GM18951 (cell line): Measurements from ENCODE around the gene KIF7.

Experiments used
- POLR2A ChIP-seq: IDR thresholded peaks from 4 replicates; pipeline ENCODE4 v1.6.1; 2011; ENCODE audit warnings: mild to moderate bottlenecking; ENCODE audit not compliant: insufficient read length, insufficient read depth; ENCODE audit errors: extremely low read depth
- in situ Hi-C: fragments of 300-500 bp; cut with MboI; formaldehyde crosslinking; loops from one replicate; pipeline ENCODE4 v1.12.0; 2022; ENCODE audit warnings: low sequenced_read_pairs, mixed read lengths, inconsistent platforms; ENCODE audit not compliant: unreplicated experiment

Gene KIF7

GRCh38 chr15:89630974-89631901 is 24.0 kb downstream of the KIF7 start:
- TF ChIP-seq POLR2A, result no peak
- in situ Hi-C loops, result no loop called here

DNA sequence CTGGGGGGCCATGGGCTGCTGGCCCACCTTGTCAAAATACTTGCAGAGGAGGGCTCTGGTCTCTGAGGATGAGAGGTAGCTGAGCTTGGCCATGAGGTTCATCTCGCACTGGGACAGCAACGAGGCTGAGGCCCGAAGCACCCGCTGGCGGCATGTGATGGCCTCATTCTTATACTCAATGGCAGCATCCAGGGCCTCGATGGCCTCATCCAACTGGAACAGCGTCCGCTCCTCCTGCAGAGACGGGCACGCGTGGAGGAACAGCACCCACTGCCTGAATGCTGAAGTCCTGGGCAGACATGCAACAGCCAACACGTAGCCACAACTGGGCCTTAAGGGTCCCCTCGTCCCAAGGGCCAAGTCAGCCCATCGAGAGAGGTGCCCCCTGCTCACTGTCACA is 25.0 kb downstream of the KIF7 start:
- in situ Hi-C loops, result no loop called here
- no peak for TF ChIP-seq POLR2A

GRCh38 chr15:89629829-89630228 is 25.4 kb downstream of the KIF7 start:
- TF ChIP-seq POLR2A, result no peak
- in situ Hi-C loops, result no loop called here

- in situ Hi-C loops, result no loop called here
- TF ChIP-seq POLR2A, result no peak
Observed at GRCh38 chr15:89628806-89629715, 26.2 kb downstream of the KIF7 start.

DNA sequence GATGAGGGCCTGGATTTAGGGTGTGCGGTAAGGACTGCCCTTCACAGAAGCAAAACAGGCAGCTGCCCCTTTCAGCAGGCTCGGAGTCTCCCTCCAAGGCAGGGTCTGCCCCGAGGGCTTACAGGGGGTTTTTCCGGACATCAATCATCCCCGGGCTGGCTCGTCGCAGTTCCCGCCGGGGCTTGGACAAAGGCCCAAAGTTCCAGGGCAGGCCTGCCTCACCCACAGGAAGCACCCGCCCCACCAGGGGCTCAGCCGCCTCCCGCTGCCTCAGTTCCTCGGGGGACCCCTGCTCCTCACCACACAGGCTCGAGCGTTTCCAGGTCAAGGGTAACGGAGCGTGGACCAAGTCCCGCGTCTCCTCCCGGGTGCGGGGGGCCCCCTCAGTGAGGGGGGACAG is 27.0 kb downstream of the KIF7 start:
- no peak for TF ChIP-seq POLR2A
- in situ Hi-C loops, result no loop called here

DNA sequence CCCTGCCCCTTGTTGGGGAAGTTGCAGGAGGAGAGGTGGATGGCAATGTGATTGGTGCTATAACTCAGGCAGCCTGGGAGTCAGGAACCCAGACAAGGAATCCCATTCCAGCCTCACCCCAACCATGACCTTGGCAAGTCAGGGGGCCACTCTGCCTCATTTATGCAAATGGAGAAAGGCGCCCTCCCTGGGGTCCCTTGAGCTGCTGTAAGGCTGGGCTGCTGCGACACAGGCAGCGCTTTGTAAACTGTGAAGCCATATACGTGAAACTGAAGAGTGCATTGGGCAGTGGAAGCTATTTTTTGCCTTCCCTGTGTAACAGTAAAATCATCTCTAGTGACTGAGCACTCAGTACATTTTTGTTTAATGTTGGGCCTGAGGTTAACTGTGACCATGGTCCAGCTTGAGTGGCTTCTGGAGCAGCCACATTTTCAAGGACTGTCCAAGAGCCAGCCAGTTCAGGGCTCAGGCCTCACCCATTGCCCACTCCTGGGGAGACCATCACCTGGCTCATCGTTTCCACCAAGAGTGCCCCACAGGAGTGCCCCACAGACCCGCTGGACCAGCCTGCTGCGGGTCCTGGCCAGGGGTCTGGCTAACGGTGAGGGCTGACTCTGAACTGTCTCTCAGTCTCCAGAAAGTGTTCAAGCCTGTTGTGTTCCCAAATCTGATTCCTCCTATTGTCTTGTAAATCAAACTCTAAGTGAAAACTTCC is 27.9 kb downstream of the KIF7 start:
- no peak for TF ChIP-seq POLR2A
- in situ Hi-C loops, result no loop called here

GRCh38 chr15:89625716-89626115 is 29.6 kb downstream of the KIF7 start:
- in situ Hi-C loops, result no loop called here
- TF ChIP-seq POLR2A, result no peak

- in situ Hi-C loops, result no loop called here
Observed at GRCh38 chr15:89623165-89623564, 32.1 kb downstream of the KIF7 start.

DNA sequence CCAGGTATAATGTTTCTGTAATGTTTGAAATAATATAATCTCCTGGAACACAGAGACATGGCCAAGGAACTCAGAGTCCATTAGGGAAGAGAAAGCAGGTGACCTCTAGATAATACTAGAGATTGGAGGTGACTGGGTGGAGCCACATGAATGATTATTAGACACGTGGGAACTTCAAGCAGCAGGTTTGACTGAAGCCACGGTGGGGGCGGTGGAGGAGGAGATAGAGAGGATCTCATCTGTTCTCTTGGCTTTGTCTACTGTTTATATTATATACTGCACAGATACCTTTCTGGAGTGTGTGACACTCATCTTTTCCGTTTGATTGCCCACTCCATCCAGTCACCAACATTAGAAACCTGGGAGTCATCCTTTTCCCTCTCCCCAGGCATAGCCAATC is 33.7 kb downstream of the KIF7 start:
- in situ Hi-C loops, result no loop called here
- TF ChIP-seq POLR2A, result no peak

More at GRCh38 chr15:89623165-89623564, 32.1 kb downstream of the KIF7 start:
- no peak for TF ChIP-seq POLR2A

- in situ Hi-C loops, result no loop called here
- no peak for TF ChIP-seq POLR2A
Observed at GRCh38 chr15:89616228-89616627, 39.0 kb downstream of the KIF7 start.

- TF ChIP-seq POLR2A, result no peak
- in situ Hi-C loops, result no loop called here
Observed at GRCh38 chr15:89615135-89615534, 40.1 kb downstream of the KIF7 start.

DNA sequence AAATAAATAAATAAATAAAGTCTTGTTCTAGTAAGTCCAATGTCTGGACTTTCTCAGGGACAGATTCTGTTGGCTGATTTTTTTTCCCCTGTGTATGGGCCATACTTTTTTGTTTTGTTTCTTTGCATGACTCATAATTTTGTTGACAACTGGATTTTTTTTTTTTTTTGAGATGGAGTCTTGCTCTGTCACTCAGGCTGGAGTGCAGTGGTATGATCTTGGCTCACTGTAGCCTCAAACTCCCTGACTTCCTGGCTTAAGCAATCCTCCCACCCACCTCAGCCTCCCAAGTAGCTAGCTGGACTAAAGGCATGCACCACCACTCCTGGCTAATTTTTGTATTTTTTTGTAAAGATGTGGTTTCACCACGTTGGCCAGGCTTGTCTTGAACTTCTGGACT is 41.1 kb downstream of the KIF7 start:
- in situ Hi-C loops, result no loop called here
- no peak for TF ChIP-seq POLR2A

GRCh38 chr15:89613031-89613430 is 42.2 kb downstream of the KIF7 start:
- no peak for TF ChIP-seq POLR2A
- in situ Hi-C loops, result no loop called here
